Measurements from ENCODE around the gene MLH3. TPM values are rescaled to one million over a fixed set of nuclear protein-coding genes. Genes with fewer than 3 reads are reported as not detected.
A peak's percentile ranks its signal among the peaks of the same experiment; 100 is the strongest.
"Not testable (repeated sequence)": the region's sequence is repeated elsewhere in the genome, so short reads cannot be mapped to it uniquely, and the experiment has no call there.

Gene MLH3
- total and polyA plus RNA-seq, 2 donors (not counting 1 experiment from before 2014, with no cell fraction given), result 12.2 to 53.8 TPM

GRCh38 chr14:75069121-75069810 lies 18.0 kb upstream of the MLH3 start, which contains the start of gene ZC2HC1C:
Gene ZC2HC1C (plus strand): TSS chr14:75069641. CDS start chr14:75070574, 933 bp downstream.
- TF ChIP-seq EZH2 (IDR thresholded peaks at IDR 0.05; ENCODE audit: low read length, missing control alignments), result no peak
- TF ChIP-seq CTCF (conservative IDR thresholded peaks at IDR 0.05 in 1 of 2, IDR thresholded peaks at IDR 0.05 in 1 of 2; ENCODE audit: low read depth in 1 of 2, low read length in 2 of 2), result no peak
- no peaks in the 10 kb centered on the region for H3K36me3 ChIP-seq (ENCODE audit: control insufficient read depth, insufficient read depth, low read length)
- no peaks in the 10 kb centered on the region for H3K27me3 ChIP-seq (ENCODE audit: control insufficient read depth, insufficient read depth, low read length)
- H3K9me3 ChIP-seq (ENCODE audit: control insufficient read depth, insufficient read depth, low read depth, low read length), result no peaks in the 10 kb centered on the region
- H2AFZ ChIP-seq (ENCODE audit: low read length), result peak within 1 kb of the TSS; percentile 71
- no peaks in the 10 kb centered on the region for H4K20me1 ChIP-seq (ENCODE audit: control insufficient read depth, extremely low read depth, insufficient read depth, low read length)
- no peaks in the 10 kb centered on the region for H3K79me2 ChIP-seq (ENCODE audit: control insufficient read depth, insufficient read depth, low read length)
- peak within 1 kb of the TSS; percentile 55 to 88 (median 62) for H3K4me3 ChIP-seq (replicated peaks in 1 of 4; ENCODE audit: control extremely low read depth in 1 of 4, insufficient read depth in 1 of 4, low read depth in 3 of 4, low read length in 4 of 4)
- H3K4me1 ChIP-seq (ENCODE audit: control insufficient read depth, extremely low read depth, insufficient read depth, low read length), result peaks cover 4% of the 10 kb centered on the region
- peak within 1 kb of the TSS; percentile 82 for H3K27ac ChIP-seq (ENCODE audit: insufficient read depth, low read length)
- peak; percentile 78 to 93 for DNase-seq (ENCODE audit: low read depth in 2 of 2)
- peak within 1 kb of the TSS; percentile 85 for H3K4me2 ChIP-seq (ENCODE audit: extremely low read depth, insufficient read depth, low read length)
- peak within 1 kb of the TSS; percentile 76 for H3K9ac ChIP-seq (ENCODE audit: insufficient read depth, low read length)

GRCh38 chr14:75068294-75069120 lies 17.2 kb upstream of the MLH3 start:
- Histone ChIP-seq H4K20me1 (ENCODE audit: control insufficient read depth, extremely low read depth, insufficient read depth, low read length) (no peaks in the 10 kb centered on the region), H3K79me2 (ENCODE audit: control insufficient read depth, insufficient read depth, low read length) (peaks cover 2% of the 10 kb centered on the region), H2AFZ (ENCODE audit: low read length) (peak overlapping the region; percentile 47), H3K27ac (ENCODE audit: insufficient read depth, low read length) (peak overlapping the region; percentile 82), H3K9ac (ENCODE audit: insufficient read depth, low read length) (peak overlapping the region; percentile 76), H3K4me1 (ENCODE audit: control insufficient read depth, extremely low read depth, insufficient read depth, low read length) (peaks cover 4% of the 10 kb centered on the region), H3K36me3 (ENCODE audit: control insufficient read depth, insufficient read depth, low read length) (no peaks in the 10 kb centered on the region), H3K27me3 (ENCODE audit: control insufficient read depth, insufficient read depth, low read length) (no peaks in the 10 kb centered on the region), H3K4me2 (ENCODE audit: extremely low read depth, insufficient read depth, low read length) (peak overlapping the region; percentile 85), H3K4me3 (replicated peaks in 1 of 4; ENCODE audit: control extremely low read depth in 1 of 4, insufficient read depth in 1 of 4, low read depth in 3 of 4, low read length in 4 of 4) (peak overlapping the region; percentile 55 to 88 (median 62)), H3K9me3 (ENCODE audit: control insufficient read depth, insufficient read depth, low read depth, low read length) (no peaks in the 10 kb centered on the region)
- DNase-seq (ENCODE audit: low read depth in 2 of 2), result peak in 1 of 2 donors; percentile 75
- TF ChIP-seq EZH2 (IDR thresholded peaks at IDR 0.05; ENCODE audit: low read length, missing control alignments) (no peak), CTCF (conservative IDR thresholded peaks at IDR 0.05 in 1 of 2, IDR thresholded peaks at IDR 0.05 in 1 of 2; ENCODE audit: low read depth in 1 of 2, low read length in 2 of 2) (no peak)

GRCh38 chr14:75067765-75068164 lies 16.5 kb upstream of the MLH3 start:
- H3K4me3 ChIP-seq (replicated peaks in 1 of 4; ENCODE audit: control extremely low read depth in 1 of 4, insufficient read depth in 1 of 4, low read depth in 3 of 4, low read length in 4 of 4), result peak overlapping the region in 2 of 4 experiments; percentile 67 to 88
- H3K36me3 ChIP-seq (ENCODE audit: control insufficient read depth, insufficient read depth, low read length); DNase-seq (ENCODE audit: low read depth in 2 of 2); H3K27me3 ChIP-seq (ENCODE audit: control insufficient read depth, insufficient read depth, low read length); H3K9me3 ChIP-seq (ENCODE audit: control insufficient read depth, insufficient read depth, low read depth, low read length); H3K79me2 ChIP-seq (ENCODE audit: control insufficient read depth, insufficient read depth, low read length); H3K4me2 ChIP-seq (ENCODE audit: extremely low read depth, insufficient read depth, low read length); H4K20me1 ChIP-seq (ENCODE audit: control insufficient read depth, extremely low read depth, insufficient read depth, low read length); H2AFZ ChIP-seq (ENCODE audit: low read length); H3K9ac ChIP-seq (ENCODE audit: insufficient read depth, low read length); H3K4me1 ChIP-seq (ENCODE audit: control insufficient read depth, extremely low read depth, insufficient read depth, low read length); H3K27ac ChIP-seq (ENCODE audit: insufficient read depth, low read length): not testable (repeated sequence)

Measured in fibroblast of lung (primary cell).